Stimulated activated CD4-positive, alpha-beta T cell treated with anti-CD3 and anti-CD28 coated beads, TNF-alpha, amount 100 ng/mL, for 24 hours (primary cell): ENCODE data around the gene ORC4.
"Not testable (repeated sequence)": the region's sequence is repeated elsewhere in the genome, so short reads cannot be mapped to it uniquely, and the experiment has no call there.

Source experiments
- DNase-seq, 3 experiments: peaks; one replicate each; pipeline ENCODE4 v3.0.0-alpha.2; 2020; ENCODE audit warnings: low read depth in 3 of 3

ORC4 gene

GRCh38 chr2:148014616-148015015, 5.9 kb downstream of the ORC4 start:
- no peak for DNase-seq

GRCh38 chr2:148013876-148014275, 6.7 kb downstream of the ORC4 start:
- no peak for DNase-seq

GRCh38 chr2:148008411-148008810, 12.1 kb downstream of the ORC4 start:
- not testable (repeated sequence) for DNase-seq

- no peak for DNase-seq
Observed at GRCh38 chr2:148007219-148007900, 13.2 kb downstream of the ORC4 start.

- DNase-seq = no peak
Observed at GRCh38 chr2:148006249-148007007, 14.1 kb downstream of the ORC4 start.

- DNase-seq = not testable (repeated sequence)
Observed at GRCh38 chr2:148002420-148002819, 18.1 kb downstream of the ORC4 start.

GRCh38 chr2:148000095-148000494, 20.4 kb downstream of the ORC4 start:
- no peak for DNase-seq

- DNase-seq = no peak
Observed at GRCh38 chr2:147999126-147999525, 21.4 kb downstream of the ORC4 start.

- DNase-seq = no peak
Observed at GRCh38 chr2:147998203-147998602, 22.3 kb downstream of the ORC4 start.

GRCh38 chr2:147996828-147997227, 23.7 kb downstream of the ORC4 start:
- no peak for DNase-seq

GRCh38 chr2:147994965-147995364, 25.6 kb downstream of the ORC4 start:
- DNase-seq = not testable (repeated sequence)

- DNase-seq = no peak
Observed at GRCh38 chr2:147989809-147990403, 30.6 kb downstream of the ORC4 start.

- DNase-seq = no peak
Observed at GRCh38 chr2:147989102-147989501, 31.4 kb downstream of the ORC4 start.

- DNase-seq = no peak
Observed at GRCh38 chr2:147980940-147981528, 39.5 kb downstream of the ORC4 start.

- DNase-seq = no peak
Observed at GRCh38 chr2:147977679-147978078, 42.9 kb downstream of the ORC4 start.

GRCh38 chr2:147976102-147976501, 44.4 kb downstream of the ORC4 start:
- DNase-seq = no peak

GRCh38 chr2:147968571-147968970, 52.0 kb downstream of the ORC4 start:
- DNase-seq = no peak

GRCh38 chr2:147952118-147952517, 68.4 kb downstream of the ORC4 start:
- no peak for DNase-seq

- DNase-seq = no peak
Observed at GRCh38 chr2:147945660-147946059, 74.9 kb downstream of the ORC4 start.

GRCh38 chr2:147939313-147939712, 81.2 kb downstream of the ORC4 start:
- no peak for DNase-seq

GRCh38 chr2:147937744-147938349, 82.7 kb downstream of the ORC4 start:
- DNase-seq = no peak
